HG02981 (cell line): ENCODE measurements around the gene VWA3B.
"Not testable (repeated sequence)": the region's sequence is repeated elsewhere in the genome, so short reads cannot be mapped to it uniquely, and the experiment has no call there.

Source experiments
- ATAC-seq: cut with Tn5 transposase; IDR thresholded peaks from one replicate; pipeline ENCODE4 v1.9.1; 2021; ENCODE audit warnings: mild to moderate bottlenecking, moderate library complexity; ENCODE audit not compliant: unreplicated experiment

The VWA3B gene

GRCh38 chr2:98087447-98088020, 567 bp downstream of the VWA3B start:
- no peak for ATAC-seq

DNA sequence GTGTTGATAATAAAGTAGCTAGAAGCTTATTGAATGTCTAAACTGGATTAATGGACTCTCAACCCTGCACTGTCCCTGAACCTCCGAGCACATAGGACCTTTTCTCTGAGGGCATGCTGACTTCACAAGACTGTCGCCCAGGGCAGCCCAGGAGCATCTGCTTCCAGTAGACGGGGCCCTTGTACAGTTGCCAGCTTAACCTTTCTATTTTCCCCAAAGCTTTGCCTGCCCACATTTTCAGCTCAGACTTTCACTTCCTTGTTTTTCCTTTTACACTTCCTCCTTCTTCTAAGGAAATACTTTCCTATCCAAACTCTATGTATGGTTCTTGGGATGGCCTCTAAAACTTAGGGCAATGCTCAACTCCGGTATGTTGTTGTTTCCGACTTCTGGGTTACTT, 1.3 kb downstream of the VWA3B start:
- no peak for ATAC-seq

GRCh38 chr2:98089941-98090340, 3.0 kb downstream of the VWA3B start:
- ATAC-seq = no peak

DNA sequence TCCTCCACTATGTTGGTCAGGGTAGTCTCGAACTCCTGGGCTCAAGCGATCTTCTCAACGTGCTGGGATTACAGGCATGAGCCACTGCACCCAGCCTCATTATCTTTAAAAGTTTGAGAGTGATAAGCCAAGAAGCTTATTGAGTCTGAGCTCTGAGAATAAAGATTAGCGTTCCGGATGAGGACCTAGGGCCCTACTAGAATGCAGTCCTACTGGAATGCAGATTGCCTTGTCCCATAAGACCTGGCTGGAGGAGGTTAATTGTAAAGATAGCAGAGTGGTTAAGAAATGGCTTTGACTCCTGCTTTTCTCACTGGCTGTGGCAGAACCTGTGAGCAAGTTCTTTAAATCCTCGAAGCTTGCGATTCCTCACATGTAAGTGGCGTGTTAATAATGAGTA, 4.0 kb downstream of the VWA3B start:
- no peak for ATAC-seq

GRCh38 chr2:98091738-98092137, 4.8 kb downstream of the VWA3B start:
- ATAC-seq = no peak

- no peak for ATAC-seq
Measured at GRCh38 chr2:98093146-98093545, 6.2 kb downstream of the VWA3B start.

- no peak for ATAC-seq
Measured at GRCh38 chr2:98093611-98094010, 6.6 kb downstream of the VWA3B start.

GRCh38 chr2:98099939-98100743, 13.2 kb downstream of the VWA3B start:
- ATAC-seq = no peak

- ATAC-seq = not testable (repeated sequence)
Measured at GRCh38 chr2:98102315-98102714, 15.3 kb downstream of the VWA3B start.

GRCh38 chr2:98102878-98103277, 15.9 kb downstream of the VWA3B start:
- no peak for ATAC-seq

GRCh38 chr2:98108110-98108509, 21.1 kb downstream of the VWA3B start:
- no peak for ATAC-seq

- ATAC-seq = no peak
Measured at GRCh38 chr2:98110741-98111140, 23.8 kb downstream of the VWA3B start.

- no peak for ATAC-seq
Measured at GRCh38 chr2:98114643-98115330, 27.8 kb downstream of the VWA3B start.

GRCh38 chr2:98118161-98118560, 31.2 kb downstream of the VWA3B start:
- ATAC-seq = no peak

DNA sequence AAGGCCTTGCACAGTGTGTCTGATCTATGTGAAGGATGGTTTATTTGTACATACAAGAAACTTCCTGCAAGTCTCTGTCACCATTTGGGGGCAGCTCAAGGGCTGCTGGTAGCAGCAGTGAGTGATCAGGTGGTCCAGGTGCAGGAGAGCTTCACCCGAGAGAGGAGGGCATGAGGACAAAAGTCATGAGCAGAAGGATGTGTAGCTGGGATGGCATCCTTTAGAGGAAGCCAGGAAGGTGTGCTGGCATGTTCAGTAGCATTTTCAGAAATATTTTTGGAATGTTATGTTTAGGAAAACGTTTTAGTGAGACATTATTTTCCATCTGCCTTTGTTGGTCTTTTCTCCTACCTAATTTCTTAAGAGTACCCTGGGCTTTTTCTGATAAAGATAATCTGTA, 31.9 kb downstream of the VWA3B start:
- no peak for ATAC-seq

- ATAC-seq = no peak
Measured at GRCh38 chr2:98121149-98121548, 34.2 kb downstream of the VWA3B start.

DNA sequence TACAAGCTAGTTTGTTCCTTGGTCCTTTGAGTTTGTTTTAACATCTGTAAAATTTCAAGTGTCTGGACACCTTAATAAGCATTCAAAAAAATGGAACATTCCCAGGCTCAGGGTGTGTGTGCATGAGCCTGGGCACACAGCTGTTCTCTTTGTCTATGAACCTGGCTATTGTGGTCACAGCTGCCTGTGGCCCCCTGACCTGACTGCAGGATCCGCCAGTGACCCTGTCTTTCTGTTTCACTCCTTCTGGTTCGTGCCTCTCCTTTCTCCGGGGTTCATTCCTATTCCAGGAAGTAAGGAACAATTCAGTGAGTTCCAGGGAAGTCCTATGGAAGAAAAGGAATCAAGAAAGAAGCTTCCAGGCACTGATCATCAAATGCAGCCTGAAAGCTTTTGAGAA, 35.6 kb downstream of the VWA3B start:
- ATAC-seq = no peak

GRCh38 chr2:98123286-98123685, 36.3 kb downstream of the VWA3B start:
- no peak for ATAC-seq

GRCh38 chr2:98126061-98126460, 39.1 kb downstream of the VWA3B start:
- no peak for ATAC-seq

DNA sequence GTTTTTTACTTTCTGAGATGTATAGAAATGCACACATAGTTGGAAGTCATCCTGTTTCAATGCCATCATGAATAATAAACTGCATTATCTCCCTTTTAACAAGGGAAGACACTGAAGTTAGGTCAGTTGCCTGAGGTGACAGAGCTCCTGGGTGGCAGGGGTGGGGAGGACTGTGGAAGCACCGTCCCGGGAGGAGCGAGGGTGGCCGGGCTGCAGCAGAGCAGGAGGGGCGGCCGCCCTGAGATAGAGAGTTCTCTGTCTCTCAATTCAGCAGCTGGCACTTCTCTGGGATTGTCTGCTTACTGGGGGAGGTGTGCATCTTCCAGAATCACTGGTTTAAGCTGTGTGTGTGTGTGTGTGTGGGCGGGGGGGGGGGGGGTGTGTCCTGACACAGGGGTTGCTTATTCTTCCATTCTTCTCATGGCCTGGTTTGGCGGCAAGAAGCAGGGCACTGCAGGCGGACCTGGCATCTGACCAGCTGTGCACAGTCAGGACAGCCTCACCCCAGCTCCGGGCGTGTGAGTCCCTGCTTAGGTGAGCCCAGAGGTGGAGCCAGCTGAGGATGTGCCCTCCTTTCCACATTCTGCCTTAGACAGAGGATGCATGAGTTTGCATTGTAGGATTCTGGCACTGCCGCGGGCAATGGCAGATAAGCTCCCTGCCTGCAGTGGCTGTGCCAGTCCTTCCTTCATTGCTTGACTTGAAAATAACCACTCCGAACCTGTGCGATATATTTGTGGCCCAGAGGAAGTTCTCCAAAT, 40.4 kb downstream of the VWA3B start:
- ATAC-seq = no peak

- ATAC-seq = no peak
Measured at GRCh38 chr2:98128556-98129109, 41.7 kb downstream of the VWA3B start.
